ENCODE data around the gene EML1.

- TF ChIP-seq POLR2AphosphoS5 (IDR thresholded peaks at IDR 0.05; ENCODE audit: low read depth) = no peak
- no peak for TF ChIP-seq CTCF (IDR thresholded peaks at IDR 0.05; ENCODE audit: insufficient read depth, low read length)
- no peak for TF ChIP-seq GABPA (IDR thresholded peaks at IDR 0.05; ENCODE audit: low read depth)
Measured at GRCh38 chr14:99806836-99807235, 13.6 kb downstream of the EML1 start.
